ENCODE results near the gene FAM32A.

DNA sequence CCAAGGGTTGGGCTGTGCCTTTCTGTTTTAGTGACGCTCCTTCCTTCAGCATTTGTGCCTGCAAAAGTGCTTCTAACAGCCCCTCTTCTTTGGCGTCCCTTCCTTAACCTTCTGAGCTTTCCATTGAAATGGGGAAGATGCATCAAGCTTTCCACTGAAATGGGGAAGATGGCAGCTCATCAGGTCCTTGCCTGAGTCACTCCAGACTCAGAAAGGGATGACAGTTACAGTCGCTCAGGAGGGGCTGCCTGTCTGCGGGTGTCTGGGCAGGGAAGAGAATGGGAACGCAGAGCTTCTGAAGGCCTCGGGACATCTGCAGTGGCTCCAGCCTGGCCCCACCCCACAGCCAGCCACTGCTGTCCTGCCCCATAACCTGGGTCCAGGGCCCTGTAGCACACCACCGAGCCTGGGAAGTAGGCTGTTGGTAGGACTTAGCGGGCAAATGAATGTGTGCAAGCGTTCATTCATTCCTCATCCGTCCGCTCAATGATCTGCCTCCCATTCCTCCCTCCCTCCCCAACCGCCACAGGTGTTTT lies 22.3 kb downstream of the FAM32A start:
- TF ChIP-seq SP1 (IDR thresholded peaks at IDR 0.05), result no peak
- no peak for TF ChIP-seq ARNT (IDR thresholded peaks at IDR 0.05)
- TF ChIP-seq FOXM1 (IDR thresholded peaks at IDR 0.05; ENCODE audit: borderline replicate concordance), result no peak
- TF ChIP-seq BHLHE40 (IDR thresholded peaks at IDR 0.05; ENCODE audit: borderline replicate concordance), result no peak
- TF ChIP-seq SUZ12 (IDR thresholded peaks at IDR 0.05), result no peak

Data from HEK293T (cell line).